HepG2 (cell line): Measurements from ENCODE around the gene DDX54. TPM values are rescaled to one million over a fixed set of nuclear protein-coding genes. Genes with fewer than 3 reads are reported as not detected.

Source experiments
- AHR ChIP-seq: IDR thresholded peaks from 2 replicates; pipeline ENCODE4 v1.6.1; 2018; ENCODE audit warnings: missing genetic modification reagents, missing compliant biosample characterization
- GATA4 ChIP-seq: sonication (generic); IDR thresholded peaks from 2 replicates; pipeline ENCODE4 v1.6.1; 2016; ENCODE audit warnings: antibody characterized with exemption, low read depth, borderline replicate concordance
- NFIB ChIP-seq: sonication (generic); formaldehyde crosslinking; IDR thresholded peaks from 2 replicates; pipeline ENCODE4 v1.9.0; 2021; ENCODE audit warnings: missing genetic modification reagents, mild to moderate bottlenecking, borderline replicate concordance
- SMAD3 ChIP-seq: sonication (generic); formaldehyde crosslinking; IDR thresholded peaks from 2 replicates; pipeline ENCODE4 v1.4.0; 2020; ENCODE audit warnings: missing genetic modification reagents
- SP140L ChIP-seq: sonication (generic); formaldehyde crosslinking; IDR thresholded peaks from 2 replicates; pipeline ENCODE4 v1.4.0; 2020; ENCODE audit warnings: missing genetic modification reagents, borderline replicate concordance
- ZMYM2 ChIP-seq: sonication (generic); formaldehyde crosslinking; IDR thresholded peaks from 2 replicates; pipeline ENCODE4 v1.8.0; 2022; ENCODE audit warnings: mild to moderate bottlenecking, missing genetic modification reagents
- ZNF652 ChIP-seq: IDR thresholded peaks from 2 replicates; pipeline ENCODE4 v1.6.1; 2016; ENCODE audit warnings: low read depth, borderline replicate concordance
- polyA plus RNA-seq, 8 experiments: library from polyadenylated mRNA; depleted of rRNA in 3 of 8; stranded (reverse) in 7 of 8; unstranded in 1 of 8; fragments of >200 nt; fragmentation: Illumina TruSeq in 4 of 8; extraction: Trizol in 4 of 8; gene quantifications; 2 replicates each; pipeline versions ENCODE4 v1.2.1 to v1.2.3, GENCODE V29; 2011 to 2016; ENCODE audit warnings: low read depth in 4 of 8, missing spikeins in 1 of 8, mixed read lengths in 1 of 8; ENCODE audit not compliant: insufficient read depth in 1 of 8
- total RNA-seq, 5 experiments: library from RNA; depleted of rRNA; stranded (reverse); fragments of >200 nt; fragmentation: Illumina TruSeq; extraction: Trizol; gene quantifications; 2 replicates each; pipeline ENCODE4 v1.2.3, GENCODE V29; 2016; ENCODE audit warnings: low read depth in 1 of 5
- TF ChIP-seq, protein P1 (sequence below): sonication (generic); formaldehyde crosslinking; IDR thresholded peaks from 2 replicates; pipeline ENCODE4 v1.9.0; 2021; ENCODE audit warnings: mild to moderate bottlenecking, missing genetic modification reagents
- TF ChIP-seq, protein P2 (sequence below): sonication (generic); formaldehyde crosslinking; IDR thresholded peaks from 2 replicates; pipeline ENCODE4 v1.4.0; 2020; ENCODE audit warnings: missing genetic modification reagents; ENCODE audit errors: not compliant biosample characterization
- TF ChIP-seq, protein P3 (sequence below): sonication (generic); formaldehyde crosslinking; IDR thresholded peaks from 2 replicates; pipeline ENCODE4 v1.5.0; 2020; ENCODE audit warnings: mild to moderate bottlenecking, missing genetic modification reagents
- TF ChIP-seq, protein P4 (sequence below), 2 experiments: fragments of 450-650 bp in 1 of 2; sonication (generic) in 1 of 2; formaldehyde crosslinking in 1 of 2; IDR thresholded peaks; 2 replicates each; pipeline versions ENCODE4 v1.6.1 to v1.8.0; 2016 to 2022; ENCODE audit warnings: antibody characterized with exemption in 1 of 2, mild to moderate bottlenecking in 1 of 2, missing genetic modification reagents in 1 of 2

DDX54 gene
- total and polyA plus RNA-seq, 2 of the 13 experiments (the other 11 are each of a cell fraction or from before 2014, with no cell fraction given): 59.7 to 61.1 TPM

DNA sequence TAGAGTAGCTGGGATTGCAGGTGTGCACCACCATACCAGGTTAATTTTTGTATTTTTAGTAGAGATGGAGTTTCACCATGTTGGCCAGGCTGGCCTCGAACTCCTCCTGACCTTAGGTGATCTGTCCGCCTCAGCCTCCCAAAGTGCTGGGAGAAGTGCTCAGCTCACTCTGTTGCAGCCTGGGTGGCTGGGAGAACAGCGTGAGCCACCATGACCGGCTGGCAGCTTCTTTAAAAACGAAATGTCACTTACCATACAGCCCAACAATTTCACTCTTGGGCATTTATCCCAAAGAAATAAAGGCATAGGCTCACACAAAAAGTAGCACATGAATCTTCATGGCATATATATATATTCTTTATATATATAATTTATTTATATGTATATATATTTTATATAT lies 40.5 kb downstream of the DDX54 start (continued):
- TF ChIP-seq, protein P1, sequence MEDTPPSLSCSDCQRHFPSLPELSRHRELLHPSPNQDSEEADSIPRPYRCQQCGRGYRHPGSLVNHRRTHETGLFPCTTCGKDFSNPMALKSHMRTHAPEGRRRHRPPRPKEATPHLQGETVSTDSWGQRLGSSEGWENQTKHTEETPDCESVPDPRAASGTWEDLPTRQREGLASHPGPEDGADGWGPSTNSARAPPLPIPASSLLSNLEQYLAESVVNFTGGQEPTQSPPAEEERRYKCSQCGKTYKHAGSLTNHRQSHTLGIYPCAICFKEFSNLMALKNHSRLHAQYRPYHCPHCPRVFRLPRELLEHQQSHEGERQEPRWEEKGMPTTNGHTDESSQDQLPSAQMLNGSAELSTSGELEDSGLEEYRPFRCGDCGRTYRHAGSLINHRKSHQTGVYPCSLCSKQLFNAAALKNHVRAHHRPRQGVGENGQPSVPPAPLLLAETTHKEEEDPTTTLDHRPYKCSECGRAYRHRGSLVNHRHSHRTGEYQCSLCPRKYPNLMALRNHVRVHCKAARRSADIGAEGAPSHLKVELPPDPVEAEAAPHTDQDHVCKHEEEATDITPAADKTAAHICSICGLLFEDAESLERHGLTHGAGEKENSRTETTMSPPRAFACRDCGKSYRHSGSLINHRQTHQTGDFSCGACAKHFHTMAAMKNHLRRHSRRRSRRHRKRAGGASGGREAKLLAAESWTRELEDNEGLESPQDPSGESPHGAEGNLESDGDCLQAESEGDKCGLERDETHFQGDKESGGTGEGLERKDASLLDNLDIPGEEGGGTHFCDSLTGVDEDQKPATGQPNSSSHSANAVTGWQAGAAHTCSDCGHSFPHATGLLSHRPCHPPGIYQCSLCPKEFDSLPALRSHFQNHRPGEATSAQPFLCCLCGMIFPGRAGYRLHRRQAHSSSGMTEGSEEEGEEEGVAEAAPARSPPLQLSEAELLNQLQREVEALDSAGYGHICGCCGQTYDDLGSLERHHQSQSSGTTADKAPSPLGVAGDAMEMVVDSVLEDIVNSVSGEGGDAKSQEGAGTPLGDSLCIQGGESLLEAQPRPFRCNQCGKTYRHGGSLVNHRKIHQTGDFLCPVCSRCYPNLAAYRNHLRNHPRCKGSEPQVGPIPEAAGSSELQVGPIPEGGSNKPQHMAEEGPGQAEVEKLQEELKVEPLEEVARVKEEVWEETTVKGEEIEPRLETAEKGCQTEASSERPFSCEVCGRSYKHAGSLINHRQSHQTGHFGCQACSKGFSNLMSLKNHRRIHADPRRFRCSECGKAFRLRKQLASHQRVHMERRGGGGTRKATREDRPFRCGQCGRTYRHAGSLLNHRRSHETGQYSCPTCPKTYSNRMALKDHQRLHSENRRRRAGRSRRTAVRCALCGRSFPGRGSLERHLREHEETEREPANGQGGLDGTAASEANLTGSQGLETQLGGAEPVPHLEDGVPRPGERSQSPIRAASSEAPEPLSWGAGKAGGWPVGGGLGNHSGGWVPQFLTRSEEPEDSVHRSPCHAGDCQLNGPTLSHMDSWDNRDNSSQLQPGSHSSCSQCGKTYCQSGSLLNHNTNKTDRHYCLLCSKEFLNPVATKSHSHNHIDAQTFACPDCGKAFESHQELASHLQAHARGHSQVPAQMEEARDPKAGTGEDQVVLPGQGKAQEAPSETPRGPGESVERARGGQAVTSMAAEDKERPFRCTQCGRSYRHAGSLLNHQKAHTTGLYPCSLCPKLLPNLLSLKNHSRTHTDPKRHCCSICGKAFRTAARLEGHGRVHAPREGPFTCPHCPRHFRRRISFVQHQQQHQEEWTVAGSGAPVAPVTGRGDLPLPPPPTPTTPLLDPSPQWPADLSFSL: no peak
- TF ChIP-seq, protein P2, sequence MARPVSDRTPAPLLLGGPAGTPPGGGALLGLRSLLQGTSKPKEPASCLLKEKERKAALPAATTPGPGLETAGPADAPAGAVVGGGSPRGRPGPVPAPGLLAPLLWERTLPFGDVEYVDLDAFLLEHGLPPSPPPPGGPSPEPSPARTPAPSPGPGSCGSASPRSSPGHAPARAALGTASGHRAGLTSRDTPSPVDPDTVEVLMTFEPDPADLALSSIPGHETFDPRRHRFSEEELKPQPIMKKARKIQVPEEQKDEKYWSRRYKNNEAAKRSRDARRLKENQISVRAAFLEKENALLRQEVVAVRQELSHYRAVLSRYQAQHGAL (CRISPR knock-in tag): no peak
- TF ChIP-seq AHR (CRISPR knock-in tag) (no peak), NFIB (CRISPR knock-in tag) (no peak), ZMYM2 (CRISPR knock-in tag) (no peak), GATA4 (no peak), SP140L (CRISPR knock-in tag) (no peak), SMAD3 (CRISPR knock-in tag) (no peak), ZNF652 (CRISPR knock-in tag) (no peak)
- TF ChIP-seq, protein P3, sequence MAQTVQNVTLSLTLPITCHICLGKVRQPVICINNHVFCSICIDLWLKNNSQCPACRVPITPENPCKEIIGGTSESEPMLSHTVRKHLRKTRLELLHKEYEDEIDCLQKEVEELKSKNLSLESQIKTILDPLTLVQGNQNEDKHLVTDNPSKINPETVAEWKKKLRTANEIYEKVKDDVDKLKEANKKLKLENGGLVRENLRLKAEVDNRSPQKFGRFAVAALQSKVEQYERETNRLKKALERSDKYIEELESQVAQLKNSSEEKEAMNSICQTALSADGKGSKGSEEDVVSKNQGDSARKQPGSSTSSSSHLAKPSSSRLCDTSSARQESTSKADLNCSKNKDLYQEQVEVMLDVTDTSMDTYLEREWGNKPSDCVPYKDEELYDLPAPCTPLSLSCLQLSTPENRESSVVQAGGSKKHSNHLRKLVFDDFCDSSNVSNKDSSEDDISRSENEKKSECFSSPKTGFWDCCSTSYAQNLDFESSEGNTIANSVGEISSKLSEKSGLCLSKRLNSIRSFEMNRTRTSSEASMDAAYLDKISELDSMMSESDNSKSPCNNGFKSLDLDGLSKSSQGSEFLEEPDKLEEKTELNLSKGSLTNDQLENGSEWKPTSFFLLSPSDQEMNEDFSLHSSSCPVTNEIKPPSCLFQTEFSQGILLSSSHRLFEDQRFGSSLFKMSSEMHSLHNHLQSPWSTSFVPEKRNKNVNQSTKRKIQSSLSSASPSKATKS (CRISPR knock-in tag): no peak
- TF ChIP-seq, protein P4, sequence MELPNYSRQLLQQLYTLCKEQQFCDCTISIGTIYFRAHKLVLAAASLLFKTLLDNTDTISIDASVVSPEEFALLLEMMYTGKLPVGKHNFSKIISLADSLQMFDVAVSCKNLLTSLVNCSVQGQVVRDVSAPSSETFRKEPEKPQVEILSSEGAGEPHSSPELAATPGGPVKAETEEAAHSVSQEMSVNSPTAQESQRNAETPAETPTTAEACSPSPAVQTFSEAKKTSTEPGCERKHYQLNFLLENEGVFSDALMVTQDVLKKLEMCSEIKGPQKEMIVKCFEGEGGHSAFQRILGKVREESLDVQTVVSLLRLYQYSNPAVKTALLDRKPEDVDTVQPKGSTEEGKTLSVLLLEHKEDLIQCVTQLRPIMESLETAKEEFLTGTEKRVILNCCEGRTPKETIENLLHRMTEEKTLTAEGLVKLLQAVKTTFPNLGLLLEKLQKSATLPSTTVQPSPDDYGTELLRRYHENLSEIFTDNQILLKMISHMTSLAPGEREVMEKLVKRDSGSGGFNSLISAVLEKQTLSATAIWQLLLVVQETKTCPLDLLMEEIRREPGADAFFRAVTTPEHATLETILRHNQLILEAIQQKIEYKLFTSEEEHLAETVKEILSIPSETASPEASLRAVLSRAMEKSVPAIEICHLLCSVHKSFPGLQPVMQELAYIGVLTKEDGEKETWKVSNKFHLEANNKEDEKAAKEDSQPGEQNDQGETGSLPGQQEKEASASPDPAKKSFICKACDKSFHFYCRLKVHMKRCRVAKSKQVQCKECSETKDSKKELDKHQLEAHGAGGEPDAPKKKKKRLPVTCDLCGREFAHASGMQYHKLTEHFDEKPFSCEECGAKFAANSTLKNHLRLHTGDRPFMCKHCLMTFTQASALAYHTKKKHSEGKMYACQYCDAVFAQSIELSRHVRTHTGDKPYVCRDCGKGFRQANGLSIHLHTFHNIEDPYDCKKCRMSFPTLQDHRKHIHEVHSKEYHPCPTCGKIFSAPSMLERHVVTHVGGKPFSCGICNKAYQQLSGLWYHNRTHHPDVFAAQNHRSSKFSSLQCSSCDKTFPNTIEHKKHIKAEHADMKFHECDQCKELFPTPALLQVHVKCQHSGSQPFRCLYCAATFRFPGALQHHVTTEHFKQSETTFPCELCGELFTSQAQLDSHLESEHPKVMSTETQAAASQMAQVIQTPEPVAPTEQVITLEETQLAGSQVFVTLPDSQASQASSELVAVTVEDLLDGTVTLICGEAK (IDR thresholded peaks at IDR 0.05): no peak
- TF ChIP-seq, protein P4 (CRISPR knock-in tag; IDR thresholded peaks at IDR 0.05): no peak
